A549 (cell line): ENCODE measurements around the gene PHTF1.

ENCODE experiments used
- HDAC2 ChIP-seq: fragments of 200-600 bp; sonication (generic); IDR thresholded peaks from 2 replicates; pipeline ENCODE4 v1.6.1; 2016
- MYC ChIP-seq: IDR thresholded peaks from 2 replicates; pipeline ENCODE4 v1.6.1; 2012; ENCODE audit warnings: mild to moderate bottlenecking, inconsistent platforms, low read length, improper control_type of control experiment, borderline replicate concordance
- POLR2A ChIP-seq: IDR thresholded peaks from 2 replicates; pipeline ENCODE4 v1.6.1; 2012; ENCODE audit warnings: mild to moderate bottlenecking, low read length
- RCOR1 ChIP-seq: fragments of 150-350 bp; IDR thresholded peaks from 2 replicates; pipeline ENCODE4 v1.6.1; 2014; ENCODE audit warnings: antibody characterized with exemption, low read length, low read depth
- TF ChIP-seq, protein P1 (sequence below): fragments of >200 bp; sonication (Bioruptor Twin); formaldehyde crosslinking; IDR thresholded peaks from 3 replicates; pipeline ENCODE4 v1.5.1; 2016
- TF ChIP-seq, protein P2 (sequence below): IDR thresholded peaks from 2 replicates; pipeline ENCODE4 v1.6.1; 2012
- TF ChIP-seq, protein P3 (sequence below): fragments of 200-600 bp; sonication (generic); IDR thresholded peaks from 2 replicates; pipeline ENCODE4 v1.6.1; 2016; ENCODE audit warnings: antibody characterized with exemption, mild to moderate bottlenecking, moderate library complexity

GRCh38 chr1:113684153-113684541 lies 75.1 kb downstream of the PHTF1 start:
- TF ChIP-seq, protein P1, sequence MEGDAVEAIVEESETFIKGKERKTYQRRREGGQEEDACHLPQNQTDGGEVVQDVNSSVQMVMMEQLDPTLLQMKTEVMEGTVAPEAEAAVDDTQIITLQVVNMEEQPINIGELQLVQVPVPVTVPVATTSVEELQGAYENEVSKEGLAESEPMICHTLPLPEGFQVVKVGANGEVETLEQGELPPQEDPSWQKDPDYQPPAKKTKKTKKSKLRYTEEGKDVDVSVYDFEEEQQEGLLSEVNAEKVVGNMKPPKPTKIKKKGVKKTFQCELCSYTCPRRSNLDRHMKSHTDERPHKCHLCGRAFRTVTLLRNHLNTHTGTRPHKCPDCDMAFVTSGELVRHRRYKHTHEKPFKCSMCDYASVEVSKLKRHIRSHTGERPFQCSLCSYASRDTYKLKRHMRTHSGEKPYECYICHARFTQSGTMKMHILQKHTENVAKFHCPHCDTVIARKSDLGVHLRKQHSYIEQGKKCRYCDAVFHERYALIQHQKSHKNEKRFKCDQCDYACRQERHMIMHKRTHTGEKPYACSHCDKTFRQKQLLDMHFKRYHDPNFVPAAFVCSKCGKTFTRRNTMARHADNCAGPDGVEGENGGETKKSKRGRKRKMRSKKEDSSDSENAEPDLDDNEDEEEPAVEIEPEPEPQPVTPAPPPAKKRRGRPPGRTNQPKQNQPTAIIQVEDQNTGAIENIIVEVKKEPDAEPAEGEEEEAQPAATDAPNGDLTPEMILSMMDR, result no peak
- TF ChIP-seq, protein P2, sequence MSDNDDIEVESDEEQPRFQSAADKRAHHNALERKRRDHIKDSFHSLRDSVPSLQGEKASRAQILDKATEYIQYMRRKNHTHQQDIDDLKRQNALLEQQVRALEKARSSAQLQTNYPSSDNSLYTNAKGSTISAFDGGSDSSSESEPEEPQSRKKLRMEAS, result no peak
- TF ChIP-seq POLR2A (no peak), MYC (no peak), HDAC2 (no peak), RCOR1 (no peak)
- TF ChIP-seq, protein P3, sequence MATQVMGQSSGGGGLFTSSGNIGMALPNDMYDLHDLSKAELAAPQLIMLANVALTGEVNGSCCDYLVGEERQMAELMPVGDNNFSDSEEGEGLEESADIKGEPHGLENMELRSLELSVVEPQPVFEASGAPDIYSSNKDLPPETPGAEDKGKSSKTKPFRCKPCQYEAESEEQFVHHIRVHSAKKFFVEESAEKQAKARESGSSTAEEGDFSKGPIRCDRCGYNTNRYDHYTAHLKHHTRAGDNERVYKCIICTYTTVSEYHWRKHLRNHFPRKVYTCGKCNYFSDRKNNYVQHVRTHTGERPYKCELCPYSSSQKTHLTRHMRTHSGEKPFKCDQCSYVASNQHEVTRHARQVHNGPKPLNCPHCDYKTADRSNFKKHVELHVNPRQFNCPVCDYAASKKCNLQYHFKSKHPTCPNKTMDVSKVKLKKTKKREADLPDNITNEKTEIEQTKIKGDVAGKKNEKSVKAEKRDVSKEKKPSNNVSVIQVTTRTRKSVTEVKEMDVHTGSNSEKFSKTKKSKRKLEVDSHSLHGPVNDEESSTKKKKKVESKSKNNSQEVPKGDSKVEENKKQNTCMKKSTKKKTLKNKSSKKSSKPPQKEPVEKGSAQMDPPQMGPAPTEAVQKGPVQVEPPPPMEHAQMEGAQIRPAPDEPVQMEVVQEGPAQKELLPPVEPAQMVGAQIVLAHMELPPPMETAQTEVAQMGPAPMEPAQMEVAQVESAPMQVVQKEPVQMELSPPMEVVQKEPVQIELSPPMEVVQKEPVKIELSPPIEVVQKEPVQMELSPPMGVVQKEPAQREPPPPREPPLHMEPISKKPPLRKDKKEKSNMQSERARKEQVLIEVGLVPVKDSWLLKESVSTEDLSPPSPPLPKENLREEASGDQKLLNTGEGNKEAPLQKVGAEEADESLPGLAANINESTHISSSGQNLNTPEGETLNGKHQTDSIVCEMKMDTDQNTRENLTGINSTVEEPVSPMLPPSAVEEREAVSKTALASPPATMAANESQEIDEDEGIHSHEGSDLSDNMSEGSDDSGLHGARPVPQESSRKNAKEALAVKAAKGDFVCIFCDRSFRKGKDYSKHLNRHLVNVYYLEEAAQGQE, result no peak
